NCI-H1694 treated with DMSO at 0.1 percent for 48 hours (cell line): ENCODE results near the gene PIEZO1.
"Not testable (repeated sequence)": the region's sequence is repeated elsewhere in the genome, so short reads cannot be mapped to it uniquely, and the experiment has no call there.

Source experiments
- DNase-seq: peaks from one replicate; lab custom pipeline; 2025; lab: John Stamatoyannopoulos, UW

The PIEZO1 gene

DNA sequence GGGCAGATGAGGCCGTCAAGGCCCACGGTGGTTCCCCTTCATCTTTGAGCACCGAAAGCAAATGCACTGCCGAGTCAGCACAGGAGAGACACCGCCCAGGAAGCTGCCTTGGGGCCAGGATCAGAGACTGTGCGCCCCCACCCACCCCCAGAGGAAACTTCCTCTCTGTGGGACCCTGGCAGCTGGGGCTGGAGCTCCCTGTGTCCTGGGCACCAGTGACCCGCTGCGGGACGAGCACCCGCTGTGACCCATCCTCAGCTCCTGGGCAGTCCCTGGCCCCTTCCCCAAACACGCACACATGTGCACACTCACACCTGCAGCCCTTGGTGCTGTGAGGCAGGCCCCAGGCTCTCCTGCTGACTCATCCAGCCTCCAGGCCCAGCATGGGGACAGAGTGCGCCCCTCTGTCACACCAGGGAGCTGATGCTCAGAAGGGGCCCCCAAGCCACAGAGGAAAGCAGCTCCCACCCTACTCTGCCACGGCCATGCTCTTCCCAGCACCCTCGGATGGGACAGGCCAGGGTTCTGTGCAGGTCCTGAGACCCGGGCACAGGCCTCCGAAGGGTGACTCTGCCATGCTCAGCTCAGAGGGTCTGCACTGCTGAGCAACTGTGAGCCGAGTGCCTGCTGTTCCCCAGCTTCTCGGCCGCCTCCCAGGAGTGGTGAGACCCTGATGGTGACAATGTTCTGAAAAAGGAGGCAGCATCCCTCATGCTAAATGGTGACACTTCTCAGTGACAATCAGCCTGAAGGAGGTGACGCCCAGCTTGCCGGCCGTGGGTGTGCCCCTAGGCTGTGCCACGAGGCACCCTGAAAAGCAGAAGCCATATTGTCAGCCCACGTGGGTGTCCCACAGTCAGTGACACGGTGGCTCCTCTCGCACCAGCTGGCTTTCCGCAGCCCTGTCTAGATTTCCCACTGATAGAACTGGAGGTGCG, 3.6 kb downstream of the PIEZO1 start:
- DNase-seq: no peak

DNA sequence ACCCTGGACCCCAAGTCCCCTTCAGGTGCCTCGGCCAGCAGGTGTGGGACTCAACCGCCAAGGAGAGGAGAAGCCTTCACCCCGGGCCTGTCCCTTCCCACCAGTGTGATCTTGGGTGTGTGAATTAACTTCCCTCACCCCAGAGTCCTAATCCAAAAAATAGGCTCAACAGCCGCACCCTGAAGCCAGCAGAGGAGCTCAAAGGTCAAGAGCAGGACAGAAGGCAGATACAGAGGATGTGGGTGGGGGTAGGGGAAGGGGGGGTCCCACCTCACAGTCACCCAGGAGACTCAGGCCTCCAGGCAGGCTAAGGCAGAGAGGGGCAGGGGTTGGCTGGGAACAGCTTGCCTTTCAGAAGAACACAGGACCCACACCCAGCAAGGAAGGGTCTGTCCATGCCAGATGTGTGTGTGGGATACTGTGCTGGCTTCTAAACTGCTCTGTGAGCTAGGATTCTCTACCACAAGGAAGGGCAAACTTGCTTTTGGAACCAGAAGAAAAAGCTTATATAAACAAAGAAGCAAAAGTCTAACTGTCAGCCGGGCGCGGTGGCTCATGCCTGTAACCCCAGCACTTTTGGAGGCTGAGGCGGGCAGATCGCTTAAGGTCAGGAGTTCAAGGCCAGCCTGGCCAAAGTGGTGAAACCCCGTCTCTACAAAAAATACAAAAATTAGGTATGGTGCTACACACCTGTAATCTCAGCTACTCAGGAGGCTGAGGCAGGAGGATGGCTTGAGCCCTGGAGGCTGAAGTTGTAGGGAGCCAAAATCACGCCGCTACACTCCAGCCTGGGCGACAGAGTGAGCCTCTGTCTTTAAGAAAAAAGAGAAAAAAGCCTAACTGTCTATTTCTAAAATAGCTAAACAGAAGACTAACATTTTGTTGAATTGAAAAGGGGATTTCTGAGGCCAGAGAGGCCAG, 4.6 kb downstream of the PIEZO1 start:
- DNase-seq: no peak

DNA sequence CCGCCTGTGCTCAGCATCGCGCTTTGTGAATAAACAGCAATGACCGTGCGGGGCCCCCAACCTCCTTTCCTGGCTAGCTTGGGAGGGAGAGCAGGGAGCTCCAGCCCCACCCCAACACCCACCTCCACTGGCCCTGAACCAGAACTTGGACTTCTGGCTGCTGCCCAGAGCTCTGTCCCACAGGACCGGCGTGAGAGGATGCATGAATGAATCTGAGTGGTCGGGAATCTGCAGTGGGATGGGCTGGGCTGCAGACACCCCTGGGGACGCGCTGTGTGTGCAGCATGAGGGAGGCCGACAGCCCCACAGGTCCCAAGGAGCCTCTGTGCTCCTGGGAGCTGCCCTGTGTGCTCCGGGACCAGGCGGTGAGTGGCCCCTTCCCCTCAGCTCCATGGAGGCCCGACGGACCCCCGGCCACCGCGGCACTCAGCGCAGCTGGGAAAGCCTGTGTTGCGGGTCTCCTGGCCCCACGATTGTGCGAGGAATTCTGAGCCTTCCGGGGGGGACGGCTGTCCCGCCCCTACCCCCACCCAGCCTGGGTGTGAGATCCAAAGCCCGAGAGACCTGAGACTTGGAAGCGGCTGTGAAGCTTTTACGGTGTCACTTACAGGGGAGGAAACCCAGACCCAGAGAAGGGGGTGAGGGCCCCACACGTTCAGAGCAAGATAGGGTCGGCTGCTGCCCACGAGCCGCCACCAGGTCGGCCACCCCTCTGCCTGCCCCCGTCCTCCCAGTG, 5.4 kb downstream of the PIEZO1 start:
- no peak for DNase-seq

DNA sequence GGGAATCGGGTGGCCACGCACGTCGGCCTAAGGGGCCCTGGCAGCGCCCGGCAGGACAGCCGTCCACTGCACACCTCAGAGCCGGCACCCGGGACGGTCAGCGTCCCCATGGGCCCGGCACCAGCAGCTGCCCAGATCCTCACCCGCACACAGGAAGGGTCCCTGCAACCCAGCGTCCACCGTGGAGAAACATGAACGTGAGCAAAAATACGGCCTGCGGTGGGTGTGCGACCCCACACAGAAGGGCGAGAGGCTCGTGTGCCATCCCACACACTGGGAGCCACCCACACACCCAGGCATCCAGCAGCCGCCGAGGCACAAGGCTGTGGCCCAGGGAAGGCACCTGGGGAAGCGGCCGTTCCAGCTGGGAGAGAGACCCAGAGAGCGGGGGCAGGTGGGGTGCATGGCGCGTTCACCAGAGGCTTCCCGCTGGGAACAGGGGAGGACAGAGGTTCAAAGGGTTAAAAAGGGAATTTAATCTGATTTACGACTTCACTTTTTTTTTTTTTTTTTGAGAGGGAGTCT, 6.4 kb downstream of the PIEZO1 start:
- no peak for DNase-seq

DNA sequence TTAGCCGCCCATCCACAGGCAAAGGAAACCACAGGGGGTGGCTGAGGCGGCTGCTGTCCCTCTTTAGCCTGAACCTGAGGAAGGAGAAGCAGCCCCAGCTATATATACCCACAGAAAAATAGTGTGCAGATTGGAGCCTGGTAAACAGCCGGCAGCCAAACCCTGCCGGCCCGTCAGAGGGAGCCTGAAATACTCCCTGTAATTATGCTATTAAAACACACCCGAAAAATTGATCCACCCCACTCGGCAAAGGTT, 6.8 kb downstream of the PIEZO1 start:
- DNase-seq: no peak

DNA sequence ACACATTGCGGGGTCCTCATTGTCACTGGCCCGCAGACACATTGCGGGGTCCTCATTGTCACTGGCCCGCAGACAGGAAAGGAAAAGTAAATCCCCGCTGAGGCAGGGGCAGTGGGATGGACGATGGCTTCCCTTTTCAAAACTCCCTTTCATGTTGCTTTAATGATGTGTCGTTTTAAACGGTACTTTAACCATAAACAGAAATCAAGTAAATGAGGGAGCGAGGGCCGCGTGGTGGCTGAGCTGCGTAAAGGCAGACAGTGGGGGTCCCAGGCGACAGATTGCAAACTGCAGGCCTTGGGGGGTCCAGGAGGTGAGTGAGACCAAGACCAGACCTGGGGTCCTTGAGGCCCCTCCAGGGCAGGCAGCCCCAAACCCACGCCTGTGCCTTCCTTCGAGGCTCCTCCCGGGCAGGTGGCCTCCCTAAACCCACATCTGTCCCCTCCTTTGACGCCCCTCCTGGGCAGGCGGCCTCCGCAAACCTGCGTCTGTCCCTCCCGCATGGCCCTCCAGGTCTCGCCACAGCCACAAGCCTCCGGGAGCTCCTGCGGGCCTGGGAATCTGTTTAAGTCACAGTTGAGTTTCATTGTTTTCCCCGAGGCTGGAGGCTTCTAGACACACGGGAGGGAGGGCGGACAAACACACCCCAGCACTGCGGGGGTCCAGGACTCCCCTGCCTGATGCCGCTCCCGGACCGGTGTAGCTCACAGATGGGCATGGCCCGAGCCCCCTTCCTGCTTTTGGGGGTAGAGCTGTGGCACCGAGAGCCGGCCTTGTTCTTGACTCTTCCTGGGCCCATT, 7.3 kb downstream of the PIEZO1 start:
- DNase-seq: no peak

DNA sequence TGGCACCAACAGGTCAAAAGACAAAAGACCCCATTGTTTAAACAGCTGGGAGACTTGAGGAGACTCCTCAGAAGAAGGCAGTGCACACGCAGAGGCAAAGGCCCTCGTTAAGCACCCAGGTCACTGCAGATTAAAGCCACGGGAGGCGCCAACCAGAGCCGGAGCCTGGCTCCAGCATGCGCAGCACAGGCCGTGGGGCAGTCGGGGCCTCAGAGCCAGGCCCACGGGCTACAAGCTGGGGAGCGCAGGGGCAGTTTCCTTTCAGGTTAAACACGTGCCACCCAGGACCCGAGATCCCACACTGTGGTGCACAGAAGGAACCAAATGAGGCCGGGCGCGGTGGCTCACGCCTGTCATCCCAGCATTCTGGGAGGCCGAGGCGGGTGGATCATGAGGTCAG, 9.2 kb downstream of the PIEZO1 start:
- DNase-seq: no peak

DNA sequence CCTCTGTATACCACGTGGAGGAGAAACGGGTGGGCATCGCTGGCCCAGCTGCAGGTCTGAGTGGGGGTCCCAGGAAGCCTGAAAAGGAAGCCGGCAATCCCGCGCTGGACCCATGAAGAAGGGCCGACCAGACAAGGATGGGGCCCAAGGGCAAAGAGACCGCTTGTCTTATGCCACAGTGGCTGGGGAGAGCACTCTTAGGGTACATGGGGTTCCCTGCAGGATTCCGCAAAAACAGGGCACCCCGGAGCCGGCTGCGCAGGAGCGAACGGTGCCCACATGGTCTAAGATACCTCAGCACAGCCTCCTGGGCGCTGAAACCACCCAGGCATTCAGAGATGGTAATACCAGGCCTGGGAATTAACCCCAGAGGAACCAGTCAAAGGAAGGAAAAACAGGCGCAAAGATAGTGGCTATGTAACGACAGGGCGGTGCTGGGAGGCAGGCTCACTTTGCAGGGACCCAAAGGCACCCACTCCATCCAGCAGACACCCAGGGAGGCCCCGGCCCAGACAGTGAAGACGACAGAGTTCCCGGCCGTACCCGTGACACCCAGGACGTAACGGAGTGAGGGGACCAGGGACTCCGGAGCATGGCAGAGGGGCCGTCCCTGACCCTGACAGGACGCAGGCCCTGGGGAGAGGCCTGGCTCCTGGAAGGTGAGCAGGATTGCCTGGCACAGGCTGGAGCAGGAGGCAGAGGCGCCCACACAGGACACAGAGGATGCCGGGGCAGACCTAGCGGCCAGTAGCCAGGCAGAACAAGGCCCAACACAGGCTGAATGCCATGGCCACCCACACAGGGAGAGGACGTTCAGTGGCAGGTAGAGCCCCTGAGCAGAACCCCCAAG, 10.3 kb downstream of the PIEZO1 start:
- DNase-seq: no peak

DNA sequence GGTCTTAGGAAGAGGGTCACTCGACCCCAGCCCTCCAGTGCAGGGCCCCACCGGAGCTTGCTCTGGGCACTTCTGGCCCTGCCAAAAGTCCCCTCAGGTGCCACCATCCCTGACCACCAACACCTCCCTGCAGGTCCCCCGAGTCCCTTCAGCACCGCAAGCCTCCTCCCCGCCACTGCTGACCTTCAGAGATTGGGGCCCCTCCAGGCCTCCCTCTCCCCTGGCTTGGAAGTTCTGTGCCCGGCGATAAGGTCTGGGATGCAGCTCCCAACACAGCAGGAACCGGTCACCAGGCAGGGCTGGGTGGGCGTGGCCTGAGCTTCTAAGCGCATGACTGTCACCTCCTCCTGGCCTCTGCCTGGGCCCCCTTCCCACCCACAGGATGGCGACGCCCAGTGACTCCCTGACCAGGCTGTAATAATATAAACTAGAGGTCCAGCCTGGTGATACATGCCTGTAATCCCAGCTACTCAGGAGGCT, 11.2 kb downstream of the PIEZO1 start:
- no peak for DNase-seq

DNA sequence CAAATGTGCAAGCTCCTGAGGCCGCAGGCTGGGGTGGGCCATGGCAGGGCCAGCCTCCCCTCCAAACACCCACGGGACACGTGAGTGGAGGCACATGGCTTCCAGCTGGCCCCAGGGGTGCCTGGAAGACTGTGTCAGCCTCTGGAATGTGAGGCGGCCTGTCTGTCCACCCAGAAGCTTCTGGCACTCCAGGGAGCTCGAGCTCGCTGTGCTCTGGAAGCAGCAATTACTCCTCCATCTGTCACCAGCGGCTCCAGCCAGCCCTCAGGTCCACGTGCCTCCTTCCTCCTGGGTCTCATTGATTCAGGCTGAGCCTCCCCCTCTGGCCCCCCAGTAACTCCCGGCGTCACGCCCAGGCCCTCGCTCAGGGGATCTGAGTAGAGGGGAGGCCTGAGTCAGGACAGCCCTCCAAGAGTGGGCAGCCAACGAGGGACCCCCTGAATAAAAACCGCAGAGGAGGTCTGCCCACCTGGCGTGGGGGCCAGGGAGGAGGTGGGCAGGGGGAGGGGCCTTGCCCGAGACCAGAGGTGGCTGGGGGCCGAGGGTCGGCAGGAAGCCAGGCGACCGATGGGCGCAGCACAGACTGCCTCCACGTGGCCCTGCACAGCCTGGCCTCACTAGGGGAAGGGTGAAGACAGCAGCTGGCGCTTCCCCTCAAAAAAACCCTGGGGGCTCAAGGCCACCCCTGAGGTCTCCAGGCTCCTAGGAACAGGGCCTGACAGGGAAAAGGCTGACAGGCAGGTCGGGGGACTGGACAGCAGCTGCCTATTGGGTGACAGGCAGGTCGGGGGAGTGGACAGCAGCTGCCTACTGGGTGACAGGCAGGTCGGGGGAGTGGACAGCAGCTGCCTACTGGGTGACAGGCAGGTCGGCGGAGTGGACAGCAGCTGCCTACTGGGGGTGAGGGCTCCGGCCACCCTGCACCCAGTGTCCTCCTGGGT, 11.9 kb downstream of the PIEZO1 start:
- peak; percentile 69 for DNase-seq

DNA sequence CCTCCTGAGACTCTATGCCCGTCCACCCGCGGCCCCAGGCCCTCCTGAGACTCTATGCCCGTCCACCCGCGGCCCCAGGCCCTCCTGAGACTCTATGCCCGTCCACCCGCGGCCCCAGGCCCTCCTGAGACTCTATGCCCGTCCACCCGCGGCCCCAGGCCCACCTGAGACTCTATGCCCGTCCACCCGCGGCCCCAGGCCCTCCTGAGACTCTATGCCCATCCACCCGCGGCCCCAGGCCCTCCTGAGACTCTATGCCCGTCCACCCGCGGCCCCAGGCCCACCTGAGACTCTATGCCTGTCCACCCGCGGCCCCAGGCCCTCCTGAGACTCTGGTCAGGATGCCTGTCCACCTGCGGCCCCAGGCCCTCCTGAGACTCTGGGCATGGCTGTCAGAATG, 13.2 kb downstream of the PIEZO1 start:
- DNase-seq: not testable (repeated sequence)

DNA sequence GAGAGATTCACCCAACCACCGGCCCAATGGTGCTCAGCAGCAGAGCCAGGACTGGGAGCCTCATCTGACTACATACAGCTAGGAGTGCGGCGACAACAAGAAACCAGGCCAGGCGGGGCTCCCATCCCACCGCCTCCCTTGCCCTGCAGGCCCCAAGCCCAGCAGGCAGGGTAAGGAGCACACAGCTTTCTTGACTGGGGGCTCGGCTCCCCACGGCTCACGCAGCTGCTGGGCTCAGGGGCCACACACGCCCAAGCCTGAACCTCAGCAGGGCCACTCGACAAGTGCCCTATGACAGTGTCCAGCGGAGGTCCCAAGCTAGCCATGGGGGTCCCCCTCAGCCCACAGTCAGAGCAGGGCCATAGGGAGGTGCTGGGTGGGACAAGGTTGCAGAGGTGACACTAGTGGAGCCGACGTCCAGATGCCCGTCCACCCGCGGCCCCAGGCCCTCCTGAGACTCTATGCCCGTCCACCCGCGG, 13.7 kb downstream of the PIEZO1 start:
- no peak for DNase-seq

DNA sequence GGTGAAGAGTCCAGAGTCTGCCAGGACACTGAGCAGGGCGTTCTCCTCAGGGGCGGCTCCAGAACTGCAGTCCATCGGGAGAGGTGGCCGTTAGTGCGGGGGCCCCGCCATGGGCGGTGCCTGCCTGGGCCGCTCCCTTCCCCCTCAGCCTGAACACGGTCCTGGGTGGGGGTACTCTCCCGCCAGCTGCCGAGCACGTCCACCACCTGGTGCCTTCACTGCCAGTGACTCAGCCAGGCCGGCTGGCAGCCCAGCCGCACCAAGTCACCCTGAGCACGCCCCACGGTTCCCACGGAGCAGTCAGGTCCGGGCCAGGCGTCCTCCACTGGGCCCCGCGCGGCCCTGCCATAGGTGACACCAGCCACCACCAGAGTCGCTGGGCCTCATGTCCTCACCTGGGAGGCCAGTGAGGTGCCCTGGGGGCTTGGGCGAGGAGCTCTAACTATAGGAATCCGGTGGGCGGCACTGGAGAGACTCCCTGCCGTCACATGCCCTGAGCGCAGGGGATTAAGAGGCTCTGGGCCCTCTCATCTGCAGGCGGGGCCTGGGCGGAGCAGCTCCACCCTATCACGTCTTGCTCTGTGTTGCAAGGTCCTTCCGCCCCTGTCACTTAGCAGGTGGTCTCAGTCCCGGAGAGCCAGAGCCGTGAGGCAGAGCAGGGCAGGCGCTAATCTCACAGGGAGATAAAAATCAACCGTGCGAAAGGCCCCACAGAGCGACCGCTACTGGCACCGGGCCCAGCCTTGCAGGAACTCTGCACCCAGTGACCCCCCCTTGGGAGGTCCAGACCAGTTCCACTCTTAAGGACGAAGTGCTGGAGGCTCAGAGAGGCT, 14.3 kb downstream of the PIEZO1 start:
- DNase-seq: no peak

DNA sequence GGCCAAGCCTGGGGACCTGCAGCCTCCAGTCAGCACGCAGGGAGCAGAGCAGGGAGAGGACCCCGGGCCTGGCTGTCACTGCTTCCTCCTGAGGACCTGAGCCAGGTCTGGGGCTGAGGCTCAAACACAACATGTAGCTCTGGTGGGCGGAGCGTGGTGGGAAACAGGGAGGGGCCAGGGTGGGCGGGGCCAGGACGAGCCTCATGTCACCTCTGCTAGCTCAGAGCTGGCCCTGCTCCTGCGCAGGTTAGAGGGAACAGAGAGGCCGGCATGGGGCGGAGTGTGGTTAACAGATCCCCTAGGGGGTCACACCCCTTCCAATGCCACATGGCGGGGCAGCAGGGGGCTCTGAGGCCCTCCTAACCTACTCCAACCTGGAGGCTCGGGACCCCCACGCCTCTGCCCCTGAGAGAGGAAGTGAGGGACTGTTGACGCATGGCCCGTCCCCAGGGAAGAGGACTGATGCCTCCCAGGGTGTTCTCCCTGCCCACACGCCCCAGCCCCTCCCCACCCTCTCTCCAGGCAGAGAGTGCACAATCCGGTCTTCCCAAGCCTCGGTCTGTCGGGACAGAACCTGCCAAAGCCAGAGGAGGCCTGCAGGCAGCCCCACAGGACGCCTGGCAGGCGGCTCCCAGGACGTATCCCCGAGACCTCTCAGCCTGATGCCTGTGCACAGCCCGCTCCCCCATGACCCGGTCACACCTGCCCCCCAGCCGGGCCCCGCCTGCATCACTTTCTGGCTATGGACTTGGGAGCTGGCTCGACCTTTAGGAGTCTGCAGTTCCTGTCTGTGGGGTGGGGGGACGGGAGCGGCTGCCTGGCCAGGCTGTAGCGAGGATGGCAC, 15.2 kb downstream of the PIEZO1 start:
- no peak for DNase-seq

DNA sequence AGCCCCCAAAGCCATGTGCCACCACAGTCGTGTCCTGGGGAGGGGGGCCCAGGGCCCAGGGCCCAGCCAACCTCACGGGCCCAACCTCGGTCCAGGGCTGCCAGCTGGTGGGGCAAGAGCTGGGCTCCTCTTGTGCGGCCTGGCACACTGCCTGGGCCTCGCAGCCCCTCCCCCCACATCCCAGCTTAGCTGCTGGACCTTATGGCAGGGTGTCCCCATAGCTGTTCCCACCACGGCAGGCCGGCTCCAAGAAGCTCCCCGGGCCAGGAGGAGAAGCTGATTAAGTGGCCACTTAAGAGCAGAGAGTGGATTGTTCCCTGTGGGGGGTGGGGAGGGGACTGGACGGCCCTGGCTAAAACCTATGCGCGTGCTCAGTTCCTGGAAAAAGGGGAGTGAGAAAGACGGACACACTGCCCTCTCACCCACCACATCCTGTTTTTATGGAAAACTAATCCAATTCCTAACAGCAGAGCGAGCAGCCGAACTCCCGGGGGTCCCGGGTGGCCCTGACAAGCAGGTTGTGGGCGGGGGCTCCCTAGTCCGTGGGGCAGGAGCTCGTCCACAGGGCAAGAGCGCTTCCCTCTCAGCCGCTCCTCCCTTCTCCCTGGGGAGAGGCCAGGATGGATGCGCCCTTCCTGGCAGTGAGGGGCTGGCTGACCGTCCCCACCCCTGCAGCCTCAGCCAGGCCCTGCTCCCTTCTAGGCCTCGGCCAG, 16.8 kb downstream of the PIEZO1 start:
- DNase-seq: no peak

DNA sequence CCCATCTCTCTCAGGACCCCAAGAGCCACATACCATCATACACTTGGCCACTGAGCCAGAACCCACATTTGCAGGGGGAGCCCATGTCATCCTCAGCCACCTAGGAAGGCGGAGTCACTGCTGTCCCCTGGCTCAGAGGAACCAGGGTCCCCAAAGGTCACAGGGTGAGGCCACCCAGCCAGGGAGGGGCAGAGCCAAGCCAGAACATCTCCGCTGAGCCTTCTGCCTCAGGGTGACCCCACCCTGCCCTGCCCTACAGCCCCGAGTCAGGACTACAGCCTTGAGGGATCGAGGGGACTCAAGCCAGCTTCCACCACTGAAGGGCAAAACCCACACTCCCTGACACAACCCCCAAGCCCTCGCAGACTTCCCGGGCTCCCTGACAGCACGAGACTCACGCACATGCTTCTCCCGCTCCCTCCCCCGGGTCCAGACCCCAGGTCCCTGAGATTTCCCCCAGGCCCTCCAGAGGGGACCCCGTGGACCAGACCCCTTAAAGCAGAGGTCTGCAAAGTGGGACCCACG, 17.4 kb downstream of the PIEZO1 start:
- no peak for DNase-seq
